ENCODE measurements around the gene NETO2.

DNA sequence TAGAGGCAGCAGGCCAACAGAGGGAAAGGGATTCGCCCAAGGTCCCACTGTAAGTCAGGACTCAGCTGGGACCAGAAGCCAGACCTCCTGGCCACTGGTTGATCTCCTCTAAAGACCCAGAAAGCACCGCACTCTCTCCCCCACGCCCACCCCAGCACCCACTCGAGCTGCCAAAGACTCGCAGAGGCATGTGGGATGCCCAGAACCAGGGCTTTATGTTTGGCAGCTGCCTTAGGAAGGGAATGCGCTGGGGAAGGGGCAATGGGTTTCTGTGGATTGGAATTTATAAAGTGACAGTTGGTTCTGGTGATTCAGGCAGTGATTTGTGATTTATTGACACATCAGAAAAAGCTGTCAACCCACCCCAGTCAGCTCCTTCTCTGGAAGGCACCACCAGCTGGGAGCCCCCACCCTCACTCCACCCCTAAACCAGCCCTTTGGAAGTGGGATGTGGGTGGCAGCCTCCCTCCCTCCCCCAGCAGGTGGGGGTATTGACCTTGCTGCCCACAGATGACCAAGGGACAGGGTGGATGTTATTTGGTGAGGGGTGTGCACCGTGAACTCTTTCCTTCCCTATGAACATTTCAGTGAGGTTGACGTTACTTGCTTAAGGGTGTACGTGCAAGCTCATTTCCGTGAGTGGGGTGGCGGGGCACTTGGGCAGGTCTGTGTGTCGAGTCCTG is 93.7 kb downstream of the NETO2 start:
- TF ChIP-seq, protein P1, sequence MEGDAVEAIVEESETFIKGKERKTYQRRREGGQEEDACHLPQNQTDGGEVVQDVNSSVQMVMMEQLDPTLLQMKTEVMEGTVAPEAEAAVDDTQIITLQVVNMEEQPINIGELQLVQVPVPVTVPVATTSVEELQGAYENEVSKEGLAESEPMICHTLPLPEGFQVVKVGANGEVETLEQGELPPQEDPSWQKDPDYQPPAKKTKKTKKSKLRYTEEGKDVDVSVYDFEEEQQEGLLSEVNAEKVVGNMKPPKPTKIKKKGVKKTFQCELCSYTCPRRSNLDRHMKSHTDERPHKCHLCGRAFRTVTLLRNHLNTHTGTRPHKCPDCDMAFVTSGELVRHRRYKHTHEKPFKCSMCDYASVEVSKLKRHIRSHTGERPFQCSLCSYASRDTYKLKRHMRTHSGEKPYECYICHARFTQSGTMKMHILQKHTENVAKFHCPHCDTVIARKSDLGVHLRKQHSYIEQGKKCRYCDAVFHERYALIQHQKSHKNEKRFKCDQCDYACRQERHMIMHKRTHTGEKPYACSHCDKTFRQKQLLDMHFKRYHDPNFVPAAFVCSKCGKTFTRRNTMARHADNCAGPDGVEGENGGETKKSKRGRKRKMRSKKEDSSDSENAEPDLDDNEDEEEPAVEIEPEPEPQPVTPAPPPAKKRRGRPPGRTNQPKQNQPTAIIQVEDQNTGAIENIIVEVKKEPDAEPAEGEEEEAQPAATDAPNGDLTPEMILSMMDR (conservative IDR thresholded peaks at IDR 0.05 in 1 of 2, IDR thresholded peaks at IDR 0.05 in 1 of 2; ENCODE audit: low read depth in 1 of 2, low read length in 2 of 2): no peak
- TF ChIP-seq EZH2 (IDR thresholded peaks at IDR 0.05; ENCODE audit: low read length, missing control alignments): no peak
